Caco-2 (cell line): ENCODE results near the gene UNC80. TPM values are rescaled to one million over a fixed set of nuclear protein-coding genes. Genes with fewer than 3 reads are reported as not detected.

Experiments used
- BruUV-seq: library from RNA; stranded (reverse); fragments of 400-500 nt; replicated peaks from 2 replicates; lab custom pipeline; 2021; lab: Mats Ljungman, UMichigan
- CTCF ChIA-PET: fragments of 300-600 bp; sonication (Branson Sonifier 250); formaldehyde crosslinking; loops from one replicate; lab custom pipeline; 2022; ENCODE audit warnings: antibody characterized with exemption; lab: Charles Lee
- POLR2A ChIA-PET: fragments of 300-600 bp; sonication (Branson Sonifier 250); formaldehyde crosslinking; loops from one replicate; lab custom pipeline; 2022; ENCODE audit warnings: antibody characterized with exemption; lab: Charles Lee
- DNase-seq, 2 experiments: peaks; one replicate each; pipeline versions ENCODE4 v3.0.0 to v3.0.0-alpha.2; 2020 to 2022
- H3K27me3 ChIP-seq: replicated peaks from 2 replicates; pipeline ENCODE4 v1.6.0; 2011; ENCODE audit warnings: low read length; ENCODE audit not compliant: control insufficient read depth, insufficient read depth
- H3K36me3 ChIP-seq: 2 replicates; pipeline ENCODE4 v1.5.1; 2011; ENCODE audit warnings: low read length; ENCODE audit not compliant: control insufficient read depth, insufficient read depth
- H3K4me1 ChIP-seq: fragments of 250-450 bp; sonication (Bioruptor Pico); 2 replicates; pipeline ENCODE4 v1.5.1; 2020; ENCODE audit warnings: mild to moderate bottlenecking
- H3K4me3 ChIP-seq: 2 replicates; pipeline ENCODE4 v1.5.1; 2011; ENCODE audit warnings: low read depth, mild to moderate bottlenecking, control low read depth, low read length
- H3K9me3 ChIP-seq: fragments of 250-450 bp; sonication (Bioruptor Pico); 2 replicates; pipeline ENCODE4 v1.5.1; 2020; ENCODE audit warnings: mild to moderate bottlenecking, moderate library complexity
- H3K27ac Mint-ChIP-seq: one replicate; pipeline ENCODE4 v1.8.0; 2022; ENCODE audit warnings: mixed read lengths; ENCODE audit not compliant: unreplicated experiment
- H3K27me3 Mint-ChIP-seq: one replicate; pipeline ENCODE4 v1.8.0; 2022; ENCODE audit warnings: mixed read lengths; ENCODE audit not compliant: insufficient read depth, unreplicated experiment
- H3K36me3 Mint-ChIP-seq: one replicate; pipeline ENCODE4 v1.8.0; 2022; ENCODE audit warnings: mild to moderate bottlenecking, mixed read lengths; ENCODE audit not compliant: insufficient read depth, unreplicated experiment
- H3K4me1 Mint-ChIP-seq: one replicate; pipeline ENCODE4 v1.8.0; 2022; ENCODE audit warnings: low read depth, mixed read lengths; ENCODE audit not compliant: unreplicated experiment
- H3K4me3 Mint-ChIP-seq: one replicate; pipeline ENCODE4 v1.8.0; 2022; ENCODE audit warnings: mild to moderate bottlenecking, moderate library complexity, mixed read lengths; ENCODE audit not compliant: unreplicated experiment
- H3K9me3 Mint-ChIP-seq: one replicate; pipeline ENCODE4 v1.8.0; 2022; ENCODE audit warnings: mixed read lengths; ENCODE audit not compliant: unreplicated experiment
- intact Hi-C: fragments of 100-400 bp; cut with micrococcal nuclease; formaldehyde crosslinking; loops from one replicate; pipeline ENCODE4 v1.10.0; 2022; ENCODE audit not compliant: unreplicated experiment
- total RNA-seq: library from RNA; stranded (reverse); gene quantifications from 2 replicates; pipeline ENCODE4 v1.2.3, GENCODE V29; 2022
- TF ChIP-seq, protein P1 (sequence below), 2 experiments: fragments of 200-600 bp in 1 of 2; IDR thresholded peaks; 1 replicate in 1 of 2; 2 replicates in 1 of 2; pipeline versions ENCODE4 v1.5.1 to v1.8.0; 2011 to 2022; ENCODE audit warnings: antibody characterized with exemption in 1 of 2, control low read depth in 1 of 2, inconsistent platforms in 1 of 2, low read depth in 1 of 2, low read length in 1 of 2, mild to moderate bottlenecking in 1 of 2, moderate library complexity in 1 of 2; ENCODE audit not compliant: insufficient read depth in 1 of 2, severe bottlenecking in 1 of 2, unreplicated experiment in 1 of 2

Gene UNC80
- total RNA-seq, 1 experiment from 2014 or later, result not detected

GRCh38 chr2:209762563-209762962 is 9.1 kb upstream of the UNC80 start:
- ChIA-PET POLR2A (no interaction called here), CTCF (no interaction called here)
- H3K4me3 Mint-ChIP-seq, result no peak overlapping the region
- H3K36me3 Mint-ChIP-seq, result no peaks in the 10 kb centered on the region
- TF ChIP-seq, protein P1, sequence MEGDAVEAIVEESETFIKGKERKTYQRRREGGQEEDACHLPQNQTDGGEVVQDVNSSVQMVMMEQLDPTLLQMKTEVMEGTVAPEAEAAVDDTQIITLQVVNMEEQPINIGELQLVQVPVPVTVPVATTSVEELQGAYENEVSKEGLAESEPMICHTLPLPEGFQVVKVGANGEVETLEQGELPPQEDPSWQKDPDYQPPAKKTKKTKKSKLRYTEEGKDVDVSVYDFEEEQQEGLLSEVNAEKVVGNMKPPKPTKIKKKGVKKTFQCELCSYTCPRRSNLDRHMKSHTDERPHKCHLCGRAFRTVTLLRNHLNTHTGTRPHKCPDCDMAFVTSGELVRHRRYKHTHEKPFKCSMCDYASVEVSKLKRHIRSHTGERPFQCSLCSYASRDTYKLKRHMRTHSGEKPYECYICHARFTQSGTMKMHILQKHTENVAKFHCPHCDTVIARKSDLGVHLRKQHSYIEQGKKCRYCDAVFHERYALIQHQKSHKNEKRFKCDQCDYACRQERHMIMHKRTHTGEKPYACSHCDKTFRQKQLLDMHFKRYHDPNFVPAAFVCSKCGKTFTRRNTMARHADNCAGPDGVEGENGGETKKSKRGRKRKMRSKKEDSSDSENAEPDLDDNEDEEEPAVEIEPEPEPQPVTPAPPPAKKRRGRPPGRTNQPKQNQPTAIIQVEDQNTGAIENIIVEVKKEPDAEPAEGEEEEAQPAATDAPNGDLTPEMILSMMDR (IDR thresholded peaks at IDR 0.05; ENCODE audit: insufficient read depth in 1 of 2, low read depth in 1 of 2, low read length in 1 of 2, severe bottlenecking in 1 of 2, unreplicated experiment in 1 of 2), result no peak
- H3K4me1 ChIP-seq, result no peaks in the 10 kb centered on the region
- no peaks in the 10 kb centered on the region for H3K4me1 Mint-ChIP-seq
- intact Hi-C loops, result no loop called here
- H3K4me3 ChIP-seq, result no peak overlapping the region
- H3K9me3 Mint-ChIP-seq, result no peaks in the 10 kb centered on the region
- BruUV-seq, result no TSS peak
- no peaks in the 10 kb centered on the region for H3K27me3 ChIP-seq
- no peaks in the 10 kb centered on the region for H3K9me3 ChIP-seq
- no peaks in the 10 kb centered on the region for H3K27me3 Mint-ChIP-seq
- no peak for DNase-seq
- H3K36me3 ChIP-seq, result no peaks in the 10 kb centered on the region
- no peak overlapping the region for H3K27ac Mint-ChIP-seq

DNA sequence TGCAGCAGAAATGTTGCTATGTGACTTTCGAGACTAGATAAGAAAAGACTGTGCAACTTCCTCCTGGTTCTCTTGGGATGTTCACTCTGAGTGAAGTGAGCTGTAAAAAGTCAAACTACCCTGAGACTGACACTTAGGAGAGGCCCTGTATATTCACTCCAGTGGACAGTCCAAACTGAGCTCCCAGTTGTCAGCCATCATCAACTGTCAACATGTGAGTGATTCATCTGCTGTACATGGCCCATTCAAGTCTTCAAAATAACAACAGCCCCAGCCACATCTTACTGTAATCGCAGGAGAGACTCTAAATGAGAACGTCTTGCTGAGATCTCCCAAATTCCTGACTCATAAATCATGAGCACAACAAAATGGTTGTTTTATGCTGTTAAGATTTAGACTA is 8.5 kb upstream of the UNC80 start:
- BruUV-seq, result no TSS peak
- ChIA-PET CTCF (no interaction called here), POLR2A (no interaction called here)
- no peak for DNase-seq
- H3K4me3 ChIP-seq, result no peak overlapping the region
- no peaks in the 10 kb centered on the region for H3K4me1 ChIP-seq
- H3K27me3 Mint-ChIP-seq, result peaks cover 3% of the 10 kb centered on the region
- TF ChIP-seq, protein P1 (IDR thresholded peaks at IDR 0.05; ENCODE audit: insufficient read depth in 1 of 2, low read depth in 1 of 2, low read length in 1 of 2, severe bottlenecking in 1 of 2, unreplicated experiment in 1 of 2), result no peak
- H3K4me1 Mint-ChIP-seq, result no peaks in the 10 kb centered on the region
- no peaks in the 10 kb centered on the region for H3K9me3 Mint-ChIP-seq
- no peaks in the 10 kb centered on the region for H3K36me3 Mint-ChIP-seq
- H3K4me3 Mint-ChIP-seq, result no peak overlapping the region
- H3K27ac Mint-ChIP-seq, result no peak overlapping the region
- H3K9me3 ChIP-seq, result no peaks in the 10 kb centered on the region
- H3K27me3 ChIP-seq, result no peaks in the 10 kb centered on the region
- H3K36me3 ChIP-seq, result no peaks in the 10 kb centered on the region
- intact Hi-C loops, result no loop called here

DNA sequence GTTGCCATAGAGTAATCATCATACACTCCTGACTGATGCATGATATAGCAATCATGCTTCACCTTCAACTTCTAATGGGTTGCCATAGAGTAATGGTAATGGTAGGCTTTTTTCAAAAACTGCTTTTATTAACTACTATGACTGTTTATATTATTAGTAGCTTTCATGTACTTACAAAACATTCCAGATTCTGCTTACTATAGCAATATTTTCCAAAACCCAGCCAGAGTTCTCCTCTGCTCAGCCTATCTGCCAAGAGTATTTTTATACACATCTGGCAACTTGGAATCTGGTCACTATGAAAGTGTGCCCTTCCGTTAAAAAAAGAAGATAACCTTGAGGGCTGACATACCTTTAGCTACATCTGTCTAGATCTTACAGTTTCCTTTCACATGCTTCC is 5.0 kb upstream of the UNC80 start:
- Mint-ChIP-seq H3K4me3 (no peak overlapping the region), H3K36me3 (no peaks in the 10 kb centered on the region), H3K4me1 (no peaks in the 10 kb centered on the region), H3K9me3 (no peaks in the 10 kb centered on the region), H3K27me3 (peaks cover 3% of the 10 kb centered on the region), H3K27ac (no peak overlapping the region)
- intact Hi-C loops, result no loop called here
- no peaks in the 10 kb centered on the region for H3K4me1 ChIP-seq
- ChIA-PET POLR2A (no interaction called here), CTCF (no interaction called here)
- TF ChIP-seq, protein P1 (IDR thresholded peaks at IDR 0.05; ENCODE audit: insufficient read depth in 1 of 2, low read depth in 1 of 2, low read length in 1 of 2, severe bottlenecking in 1 of 2, unreplicated experiment in 1 of 2), result no peak
- no peaks in the 10 kb centered on the region for H3K27me3 ChIP-seq
- H3K9me3 ChIP-seq, result no peaks in the 10 kb centered on the region
- H3K4me3 ChIP-seq, result no peak overlapping the region
- no TSS peak for BruUV-seq
- H3K36me3 ChIP-seq, result no peaks in the 10 kb centered on the region
- no peak for DNase-seq
